GM12864 (cell line): ENCODE data around the gene NAA80.

Experiments used
- DNase-seq: peaks from one replicate; pipeline ENCODE4 v3.0.0-alpha.2; 2011; ENCODE audit warnings: low read depth
- H3K4me3 ChIP-seq: 2 replicates; pipeline ENCODE4 v1.5.1; 2011; ENCODE audit warnings: mild to moderate bottlenecking, low read depth, low read length, control low read depth
- TF ChIP-seq, protein P1 (sequence below): IDR thresholded peaks from 2 replicates; pipeline ENCODE4 v1.5.1; 2011; ENCODE audit warnings: low read depth, mild to moderate bottlenecking, moderate library complexity, low read length, control low read depth, inconsistent platforms; ENCODE audit errors: missing control alignments

Gene NAA80

DNA sequence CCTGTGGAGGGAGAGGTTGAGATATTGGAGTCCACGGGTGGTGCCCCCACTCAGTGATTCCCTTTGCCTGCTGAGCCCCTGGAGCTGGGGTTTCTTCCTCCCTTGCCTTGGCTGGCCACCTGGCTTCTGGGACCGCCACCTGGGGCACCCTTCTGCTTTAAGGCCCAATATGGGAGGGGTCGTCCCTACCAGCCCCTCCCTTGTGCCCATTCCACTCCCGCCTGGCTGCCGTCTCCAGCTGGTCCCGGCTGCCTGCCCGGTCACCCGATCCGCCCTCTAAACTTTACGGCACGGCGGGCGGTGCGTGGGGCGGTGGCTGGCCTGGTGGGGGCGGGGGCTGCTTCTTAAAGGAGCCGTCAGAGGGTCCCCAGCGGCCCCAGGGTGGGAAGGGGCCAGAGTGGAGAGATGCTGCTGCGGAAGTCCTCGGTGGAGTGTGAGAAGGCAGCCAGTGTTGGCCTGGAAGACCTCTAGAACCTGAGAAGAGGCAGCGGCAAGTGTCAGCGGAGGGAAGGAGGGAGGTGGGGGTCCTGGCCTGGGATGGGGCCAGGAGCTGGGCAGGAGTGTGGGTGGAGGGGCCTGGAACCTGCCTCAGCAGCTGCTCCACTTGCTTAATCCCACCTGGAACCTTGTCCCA lies 31.8 kb downstream of the NAA80 start:
- DNase-seq, result no peak
- TF ChIP-seq, protein P1, sequence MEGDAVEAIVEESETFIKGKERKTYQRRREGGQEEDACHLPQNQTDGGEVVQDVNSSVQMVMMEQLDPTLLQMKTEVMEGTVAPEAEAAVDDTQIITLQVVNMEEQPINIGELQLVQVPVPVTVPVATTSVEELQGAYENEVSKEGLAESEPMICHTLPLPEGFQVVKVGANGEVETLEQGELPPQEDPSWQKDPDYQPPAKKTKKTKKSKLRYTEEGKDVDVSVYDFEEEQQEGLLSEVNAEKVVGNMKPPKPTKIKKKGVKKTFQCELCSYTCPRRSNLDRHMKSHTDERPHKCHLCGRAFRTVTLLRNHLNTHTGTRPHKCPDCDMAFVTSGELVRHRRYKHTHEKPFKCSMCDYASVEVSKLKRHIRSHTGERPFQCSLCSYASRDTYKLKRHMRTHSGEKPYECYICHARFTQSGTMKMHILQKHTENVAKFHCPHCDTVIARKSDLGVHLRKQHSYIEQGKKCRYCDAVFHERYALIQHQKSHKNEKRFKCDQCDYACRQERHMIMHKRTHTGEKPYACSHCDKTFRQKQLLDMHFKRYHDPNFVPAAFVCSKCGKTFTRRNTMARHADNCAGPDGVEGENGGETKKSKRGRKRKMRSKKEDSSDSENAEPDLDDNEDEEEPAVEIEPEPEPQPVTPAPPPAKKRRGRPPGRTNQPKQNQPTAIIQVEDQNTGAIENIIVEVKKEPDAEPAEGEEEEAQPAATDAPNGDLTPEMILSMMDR, result no peak

DNA sequence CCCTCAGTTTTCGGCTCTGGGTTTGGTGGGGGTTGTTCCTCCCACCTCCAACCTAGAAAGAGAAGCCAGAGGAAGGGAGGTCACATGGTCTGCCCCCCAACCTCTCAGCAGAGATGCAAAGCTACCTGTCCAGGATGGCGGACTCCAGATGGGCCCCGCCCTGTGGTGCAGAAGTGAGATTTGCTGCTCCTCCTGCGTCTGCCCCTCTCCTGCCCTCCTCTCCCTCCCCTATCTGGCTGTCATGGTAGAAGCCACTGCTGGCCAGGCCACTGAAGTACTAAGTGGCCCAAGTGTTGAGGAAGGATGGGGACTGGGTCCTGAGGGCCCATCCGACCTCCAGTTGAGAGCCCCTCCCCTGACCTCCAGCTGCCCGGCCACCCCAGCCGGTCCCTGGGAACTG lies 32.4 kb downstream of the NAA80 start:
- DNase-seq, result no peak
- TF ChIP-seq, protein P1, result no peak
- no peak overlapping the region for H3K4me3 ChIP-seq

More for the DNA sequence above, 31.8 kb downstream of the NAA80 start:
- no peak overlapping the region for H3K4me3 ChIP-seq

DNA sequence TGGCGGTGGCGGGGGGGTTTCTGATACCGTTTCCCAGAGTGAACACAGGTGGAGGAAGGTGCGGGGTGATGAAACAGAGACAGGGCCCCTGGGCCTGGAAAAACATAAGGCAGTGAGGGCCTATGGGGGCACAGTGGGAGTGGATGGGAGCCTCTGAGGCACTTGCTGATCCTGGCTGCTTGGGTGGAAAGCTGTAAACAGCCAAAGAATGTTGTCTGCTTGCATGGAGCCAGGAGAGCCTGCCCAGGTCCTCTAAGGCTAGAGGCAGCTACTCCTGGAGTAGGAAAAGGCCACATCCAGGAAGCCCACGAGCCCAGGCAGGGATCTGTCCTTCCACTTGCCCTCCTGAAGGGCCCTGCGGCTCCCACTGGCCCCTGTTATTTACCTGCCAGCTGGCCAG lies 33.2 kb downstream of the NAA80 start:
- TF ChIP-seq, protein P1, result no peak
- no peak for DNase-seq
- H3K4me3 ChIP-seq, result no peak overlapping the region

DNA sequence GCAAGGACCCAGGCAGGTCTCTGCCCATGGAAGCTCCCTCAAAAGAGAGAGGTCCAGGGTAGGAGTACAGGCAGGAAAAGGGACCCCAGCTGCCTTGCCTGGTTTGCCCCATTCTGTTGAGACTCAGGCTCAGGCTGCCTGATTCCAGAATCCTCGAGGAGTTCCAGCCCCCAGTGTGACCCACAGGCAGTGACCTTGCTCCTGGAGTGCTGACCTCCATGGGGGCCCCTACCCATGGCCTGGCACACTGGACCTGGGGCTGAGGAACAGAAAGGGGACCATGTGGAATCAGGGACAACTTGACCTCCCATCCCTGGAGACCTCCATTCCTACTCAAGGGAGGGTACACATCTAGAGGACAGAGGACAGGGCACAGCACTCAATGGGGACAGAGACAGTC lies 33.6 kb downstream of the NAA80 start:
- TF ChIP-seq, protein P1, result no peak
- no peak overlapping the region for H3K4me3 ChIP-seq
- no peak for DNase-seq

DNA sequence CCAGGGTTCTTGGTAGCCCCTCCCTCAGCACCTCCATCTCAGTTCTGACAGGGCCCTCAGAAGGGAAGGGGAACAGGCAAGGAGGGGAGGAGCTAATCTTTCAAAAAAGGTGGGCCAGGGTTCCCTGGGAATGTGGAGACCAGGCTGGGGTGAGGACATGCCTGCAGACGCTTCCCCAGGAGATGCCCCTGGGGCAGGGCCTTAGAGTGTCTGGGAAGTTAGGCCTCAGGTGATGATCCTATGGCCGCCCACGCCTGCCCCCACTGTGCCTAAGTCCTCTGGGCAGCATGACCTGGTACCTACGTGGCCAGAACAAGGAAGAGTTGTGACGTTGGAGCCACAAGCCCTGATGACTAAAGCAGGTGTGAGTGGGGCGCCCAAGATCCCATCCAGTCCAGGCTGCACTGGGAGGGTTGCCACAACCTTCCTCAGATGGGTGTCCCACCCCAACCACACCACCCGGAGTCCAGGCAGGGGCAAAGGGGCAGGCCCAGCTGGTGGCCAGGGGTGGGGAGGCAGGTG lies 34.2 kb downstream of the NAA80 start:
- DNase-seq, result no peak
- TF ChIP-seq, protein P1, result no peak
- no peak overlapping the region for H3K4me3 ChIP-seq

DNA sequence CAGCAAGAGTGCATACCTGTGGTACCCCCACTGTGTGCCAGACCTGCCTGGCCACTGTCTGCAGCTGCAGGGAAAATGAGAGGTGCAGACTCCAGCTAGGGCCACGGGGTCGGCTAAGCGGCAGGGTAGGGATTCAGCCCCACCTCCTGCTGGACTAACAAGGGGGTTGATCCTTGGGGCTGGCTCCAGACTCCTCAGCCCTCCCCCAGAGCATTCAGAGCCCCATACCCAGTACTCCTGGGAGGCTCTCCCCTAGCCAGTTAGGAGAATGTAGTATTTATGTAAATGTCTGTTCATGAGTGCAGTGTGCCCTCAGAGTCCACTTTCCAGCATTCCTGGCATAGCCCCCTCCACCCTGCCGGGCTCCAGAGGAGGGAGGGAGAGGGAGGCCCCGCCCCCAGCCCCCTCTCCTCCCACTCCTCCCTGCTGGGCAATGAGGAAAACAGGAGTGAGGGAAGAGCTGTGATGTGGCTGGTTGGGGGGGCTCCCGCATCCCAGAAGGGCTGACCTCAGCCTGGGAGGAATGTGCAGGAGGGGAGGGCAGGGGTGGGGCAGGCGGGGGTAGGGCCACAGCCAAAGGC lies 34.7 kb downstream of the NAA80 start:
- no peak overlapping the region for H3K4me3 ChIP-seq
- TF ChIP-seq, protein P1, result no peak
- no peak for DNase-seq
